Endothelial cell of hepatic sinusoid (primary cell): ENCODE measurements around the gene TPD52L1.

ENCODE experiments used
- in situ Hi-C: cut with HindIII; loops from 2 replicates; pipeline ENCODE4 v1.10.0; 2017; ENCODE audit warnings: low sequenced_read_pairs

TPD52L1 gene

DNA sequence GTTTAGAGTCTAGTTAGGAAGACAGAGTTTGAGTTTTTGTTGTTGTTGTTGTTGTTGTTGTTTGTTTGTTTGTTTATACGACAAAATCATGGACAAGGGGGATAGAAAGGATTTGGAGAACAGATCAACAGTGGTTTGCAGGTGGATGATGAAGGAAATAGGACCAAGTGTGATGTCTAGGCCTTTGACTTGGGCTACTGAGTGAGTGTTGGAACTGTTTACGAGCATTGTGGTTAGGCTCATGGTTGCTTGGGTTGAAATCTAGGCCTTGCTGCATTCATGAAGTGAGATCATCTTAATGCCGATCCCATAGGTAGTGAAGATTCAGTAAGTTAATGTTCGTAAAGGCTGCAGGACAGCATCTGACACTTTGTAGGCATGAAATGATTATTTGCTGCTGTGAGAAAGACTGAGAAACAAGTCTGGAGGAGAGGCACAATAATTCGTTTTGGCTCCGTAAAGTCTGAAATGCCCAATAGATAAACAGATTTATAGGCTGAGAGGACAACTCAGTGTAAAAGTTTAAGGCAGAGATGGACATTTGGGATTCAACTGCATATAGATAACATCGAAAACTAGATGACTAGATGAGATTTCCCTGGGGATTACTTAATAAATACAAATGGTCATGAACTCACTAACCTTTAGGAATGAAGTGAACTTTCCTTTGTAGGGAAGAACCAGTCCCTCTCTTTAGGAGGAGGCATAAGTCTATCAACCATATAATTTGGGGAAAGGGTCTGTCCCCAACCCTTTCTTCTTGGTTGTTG, 78.2 kb downstream of the TPD52L1 start:
- in situ Hi-C loops = loop anchor here (5.0 kb wide), 1 partner anchor 34 kb away; no protein-coding TSS in a partner anchor

DNA sequence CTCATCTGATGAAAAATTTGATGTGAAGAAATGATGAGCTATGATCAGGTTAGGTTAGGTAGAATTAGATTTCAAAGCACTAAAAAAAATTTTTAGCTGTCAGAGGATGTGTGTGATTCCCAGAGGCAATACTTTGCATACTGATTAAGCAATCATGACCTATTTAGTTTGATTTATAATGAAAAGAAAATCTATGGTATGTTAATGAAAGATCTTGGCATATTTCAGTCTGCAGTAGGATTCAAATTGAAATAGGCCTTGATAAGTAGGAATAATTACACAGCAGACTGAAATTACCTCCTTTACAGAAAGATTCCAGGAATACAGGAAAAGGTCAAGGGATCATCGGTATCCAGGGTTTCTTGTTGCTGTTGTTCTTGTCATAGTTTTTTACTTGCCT, 78.9 kb downstream of the TPD52L1 start:
- in situ Hi-C loops = loop anchor here (5.0 kb wide), 1 partner anchor 35 kb away; no protein-coding TSS in a partner anchor

DNA sequence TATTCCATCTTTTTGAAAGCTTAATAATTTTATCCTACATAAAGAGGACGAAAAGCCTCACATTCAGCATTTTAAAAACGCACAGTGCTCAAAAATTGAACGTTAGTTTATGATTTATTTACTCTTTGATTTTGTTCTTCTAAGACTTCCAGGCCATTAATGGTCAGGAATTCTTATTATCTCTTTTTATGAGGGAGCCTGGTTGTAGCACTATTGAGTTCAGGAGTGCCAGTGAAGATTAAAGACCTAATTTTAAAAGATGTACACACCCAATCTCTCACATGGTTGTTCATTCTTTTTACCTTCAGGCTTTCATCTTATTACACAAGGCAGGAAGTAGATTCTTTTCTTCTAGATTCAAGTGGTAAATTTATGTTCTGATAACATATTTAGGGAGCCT, 79.6 kb downstream of the TPD52L1 start:
- in situ Hi-C loops = loop anchor here (5.0 kb wide), 1 partner anchor 36 kb away; no protein-coding TSS in a partner anchor

DNA sequence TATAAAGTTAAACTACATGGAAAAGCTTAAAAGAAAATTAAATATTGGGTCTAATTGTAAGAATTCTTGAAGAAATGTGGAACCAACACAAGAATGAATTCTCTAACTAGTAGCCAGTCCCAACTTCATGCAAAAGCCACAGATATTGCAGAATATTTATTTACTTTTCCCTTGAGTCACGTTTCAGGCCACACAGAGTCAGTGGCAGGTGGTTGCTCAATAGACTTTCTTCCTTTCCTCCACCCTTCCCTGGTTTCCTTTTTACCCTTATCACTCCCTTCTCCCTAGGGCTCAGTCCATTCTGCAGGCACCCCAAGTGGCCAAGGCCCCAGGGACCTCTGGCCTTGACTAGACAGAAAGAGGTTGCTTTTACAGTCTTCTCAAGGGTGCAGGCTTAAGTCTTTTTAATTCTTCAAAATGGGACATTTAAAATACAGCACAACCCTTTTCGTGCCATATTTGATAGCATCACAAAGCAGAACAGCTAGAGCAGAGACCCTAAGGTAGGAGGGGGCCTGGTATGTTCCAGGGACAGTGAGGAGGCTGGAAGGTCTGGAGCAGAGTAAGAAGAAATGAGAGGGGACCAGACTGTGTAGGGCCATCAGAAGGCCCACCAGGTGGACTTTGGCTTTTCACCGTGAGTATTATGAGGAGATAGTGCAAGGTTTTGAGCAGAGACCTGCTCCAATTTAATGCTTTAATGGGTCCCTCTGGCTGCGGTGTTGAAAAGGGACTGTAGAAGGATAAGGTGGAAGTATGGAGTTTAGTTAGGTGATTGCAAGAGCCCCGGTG, 83.2 kb downstream of the TPD52L1 start:
- in situ Hi-C loops = no loop called here

DNA sequence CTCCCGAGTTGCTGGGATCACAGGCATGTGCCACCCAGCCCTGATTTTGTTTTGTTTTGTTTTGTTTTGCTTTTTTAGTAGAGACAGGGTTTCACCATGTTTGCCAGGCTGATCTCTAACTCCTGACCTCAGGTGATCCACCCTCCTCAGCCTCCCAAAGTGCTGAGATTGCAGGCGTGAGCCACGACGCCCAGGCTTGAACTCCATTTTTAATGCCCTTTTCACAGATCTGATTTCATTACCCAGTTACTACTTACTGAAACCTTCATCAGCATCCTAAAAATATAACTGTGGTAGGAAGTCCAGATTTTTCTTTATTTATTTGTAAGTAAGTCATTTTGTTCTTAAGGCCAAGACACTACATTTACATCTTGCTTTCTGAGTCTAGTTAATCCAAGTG, 84.2 kb downstream of the TPD52L1 start:
- in situ Hi-C loops = no loop called here

DNA sequence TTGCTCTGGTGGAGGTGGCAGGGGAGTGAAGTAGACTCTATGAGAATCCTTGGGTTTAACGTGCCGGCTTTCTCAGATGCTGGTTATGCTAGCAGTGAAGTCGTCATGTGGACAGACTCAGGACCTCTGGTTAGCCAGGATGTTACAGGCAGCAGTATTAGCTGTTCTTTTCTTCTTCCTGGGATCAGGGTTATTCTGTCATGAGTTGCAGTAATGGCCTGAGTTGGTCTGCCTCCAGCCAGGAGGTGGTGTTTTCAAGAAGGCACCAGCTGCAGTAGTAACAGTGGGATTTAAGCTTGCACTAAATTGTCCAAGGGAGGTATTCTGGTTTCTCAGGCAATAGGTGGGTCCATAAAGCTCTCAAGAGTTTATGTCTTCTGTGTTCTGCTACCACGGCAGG, 91.5 kb downstream of the TPD52L1 start:
- in situ Hi-C loops = no loop called here

DNA sequence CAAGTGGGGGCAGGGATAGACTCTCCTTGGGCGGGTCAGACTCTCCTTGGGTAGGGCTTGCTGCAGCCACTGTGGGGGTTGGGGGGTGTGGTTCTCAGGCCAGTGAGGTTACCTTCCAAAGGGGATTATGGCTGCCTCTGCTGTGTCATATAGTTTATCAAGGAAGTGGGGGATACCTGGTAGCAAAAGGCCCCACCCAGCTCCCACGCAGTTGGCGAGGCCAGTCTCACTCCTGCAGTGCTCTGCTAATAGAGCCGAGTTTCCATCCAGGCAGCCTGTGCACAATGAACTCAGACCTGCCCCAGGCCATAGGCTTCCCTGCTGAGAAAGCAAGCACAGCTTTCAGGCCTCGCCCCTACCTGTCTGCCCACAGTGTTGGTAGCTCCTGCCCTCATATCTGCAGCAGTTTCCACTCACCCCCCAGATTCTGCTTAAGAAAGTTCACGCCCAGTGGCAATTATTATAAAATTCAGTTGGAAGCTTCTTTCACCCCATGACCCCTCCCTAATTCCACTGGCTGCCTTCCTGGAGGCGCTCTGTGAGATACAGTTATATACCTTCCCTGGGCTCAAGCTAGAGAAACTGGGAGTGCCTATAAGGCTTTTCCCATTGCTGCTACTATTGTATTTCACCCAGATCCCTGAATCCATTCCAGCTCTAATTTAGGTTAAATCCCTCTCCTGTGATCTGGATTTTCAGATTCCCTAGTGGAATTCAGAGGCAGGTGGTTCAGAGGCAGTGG, 92.1 kb downstream of the TPD52L1 start:
- in situ Hi-C loops = no loop called here

DNA sequence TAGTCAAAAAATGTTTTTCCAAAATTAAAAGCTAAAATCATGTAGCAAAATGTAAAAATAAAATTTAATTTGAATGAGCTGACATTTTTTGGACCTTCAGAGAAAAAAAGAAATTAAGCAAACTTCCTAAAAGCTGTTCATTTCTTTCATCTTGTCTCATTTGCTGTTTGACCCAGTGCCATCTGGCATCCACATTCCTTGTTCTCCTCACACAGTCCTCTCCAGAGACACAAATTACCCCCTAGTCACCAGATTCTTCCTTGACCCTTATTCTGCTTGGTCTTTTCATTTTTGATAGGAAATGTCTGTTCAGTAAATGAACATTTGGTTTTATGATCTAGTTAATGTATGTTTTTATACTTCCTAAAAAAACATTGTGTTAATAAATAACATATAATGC, 93.0 kb downstream of the TPD52L1 start:
- in situ Hi-C loops = no loop called here

DNA sequence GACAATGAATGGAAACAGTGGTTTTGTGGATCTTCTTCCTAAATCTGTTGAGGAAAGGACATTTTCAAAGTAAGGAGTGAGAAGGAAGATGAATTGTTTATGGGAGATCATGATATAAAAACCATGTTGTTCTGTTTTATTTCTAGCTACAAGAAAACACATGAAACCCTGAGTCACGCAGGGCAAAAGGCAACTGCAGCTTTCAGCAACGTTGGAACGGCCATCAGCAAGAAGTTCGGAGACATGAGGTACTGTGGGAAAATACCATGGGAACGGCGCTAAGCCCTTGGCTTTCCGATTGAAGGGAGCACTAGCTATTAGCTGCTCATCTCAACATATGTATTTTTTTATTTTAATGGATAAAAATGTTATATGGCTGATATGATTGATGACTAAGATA, 94.6 kb downstream of the TPD52L1 start:
- in situ Hi-C loops = no loop called here

DNA sequence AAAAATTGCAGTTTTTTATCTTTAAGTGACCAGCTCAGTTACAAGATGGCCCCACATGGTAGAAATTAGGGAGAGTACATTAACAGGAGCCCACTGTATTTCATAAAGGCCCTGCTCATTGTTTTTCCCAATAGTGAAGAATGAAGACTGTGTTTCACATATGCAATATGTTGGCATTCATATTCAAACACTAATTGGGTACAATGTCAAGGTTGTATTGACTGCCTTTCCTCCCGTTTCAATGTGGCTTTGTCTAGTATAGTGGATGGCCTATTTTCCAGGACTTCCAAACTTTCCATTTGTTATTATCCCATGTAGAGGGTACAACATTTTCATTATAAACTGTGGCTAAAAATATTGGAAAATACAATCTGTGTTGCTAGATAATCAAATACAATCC, 96.9 kb downstream of the TPD52L1 start:
- in situ Hi-C loops = no loop called here

DNA sequence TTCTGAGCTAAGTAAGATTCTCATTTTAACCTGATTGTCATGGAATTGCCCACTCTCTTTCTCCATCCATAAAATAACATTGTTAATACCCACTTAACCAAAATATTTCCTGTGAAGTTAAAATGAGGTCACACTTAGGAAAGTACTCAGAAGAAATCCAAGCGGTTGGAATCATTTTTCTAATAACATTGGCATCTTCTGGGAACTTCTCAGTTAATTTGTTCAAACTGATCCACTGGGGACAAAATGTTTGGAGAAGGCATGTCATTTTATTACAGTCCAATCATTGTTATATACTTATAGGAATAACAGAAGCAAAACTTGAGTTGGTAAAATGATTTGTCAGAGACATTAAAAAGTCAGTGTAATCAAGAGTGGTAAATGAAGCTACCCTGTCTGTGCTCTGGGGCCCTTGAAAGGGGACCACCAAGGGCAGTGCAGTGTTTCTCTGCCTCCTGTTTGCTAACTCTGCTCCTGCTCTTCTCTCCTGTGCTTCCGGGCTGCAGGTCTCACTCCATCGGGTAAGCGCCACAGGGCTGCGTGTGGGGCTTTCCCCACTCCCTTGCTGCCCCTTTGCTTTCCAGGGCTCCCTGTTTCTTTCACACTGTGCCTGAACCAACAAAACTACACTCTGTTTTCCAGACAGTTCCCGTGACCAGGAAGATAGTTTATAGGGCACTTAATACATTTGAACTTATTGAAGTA, 98.1 kb downstream of the TPD52L1 start:
- in situ Hi-C loops = no loop called here

DNA sequence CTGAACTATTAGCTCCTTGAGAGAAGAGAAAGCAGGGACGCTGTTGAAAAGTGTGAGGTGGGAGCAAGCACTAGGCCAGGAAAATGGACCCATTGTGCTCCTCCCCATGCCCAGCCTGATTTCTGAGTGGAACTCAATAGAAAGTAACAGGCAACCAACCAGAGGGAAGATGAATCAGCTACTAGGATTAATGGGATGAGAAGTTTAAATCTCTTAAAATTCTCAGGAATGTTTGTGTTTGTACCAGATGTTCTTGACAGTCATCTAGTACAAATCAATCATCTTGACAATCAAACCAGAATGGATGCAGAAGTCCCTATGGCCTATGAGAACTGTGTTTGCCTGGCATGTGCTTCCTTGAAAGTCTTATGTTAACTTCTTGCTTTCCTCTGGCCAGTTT, 99.3 kb downstream of the TPD52L1 start:
- in situ Hi-C loops = no loop called here

DNA sequence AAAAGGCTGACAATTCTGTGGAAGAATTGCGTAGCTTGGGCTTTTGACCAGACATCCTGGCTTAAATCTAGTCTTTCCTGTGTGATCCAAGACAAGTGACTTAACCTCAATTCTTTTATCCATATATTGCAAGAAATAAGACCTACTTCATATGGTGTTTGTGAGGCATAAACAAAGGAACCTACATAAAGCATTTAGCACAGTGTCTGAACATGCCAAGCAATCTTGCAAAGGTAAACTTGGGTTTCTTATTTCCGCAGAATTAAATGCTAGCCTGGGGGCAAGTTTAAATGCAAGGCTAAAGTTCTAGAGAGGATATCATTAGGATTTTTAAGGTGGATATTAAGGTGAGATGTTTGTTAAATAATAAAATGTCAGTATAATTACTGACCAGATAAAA, 100.3 kb downstream of the TPD52L1 start:
- in situ Hi-C loops = no loop called here

DNA sequence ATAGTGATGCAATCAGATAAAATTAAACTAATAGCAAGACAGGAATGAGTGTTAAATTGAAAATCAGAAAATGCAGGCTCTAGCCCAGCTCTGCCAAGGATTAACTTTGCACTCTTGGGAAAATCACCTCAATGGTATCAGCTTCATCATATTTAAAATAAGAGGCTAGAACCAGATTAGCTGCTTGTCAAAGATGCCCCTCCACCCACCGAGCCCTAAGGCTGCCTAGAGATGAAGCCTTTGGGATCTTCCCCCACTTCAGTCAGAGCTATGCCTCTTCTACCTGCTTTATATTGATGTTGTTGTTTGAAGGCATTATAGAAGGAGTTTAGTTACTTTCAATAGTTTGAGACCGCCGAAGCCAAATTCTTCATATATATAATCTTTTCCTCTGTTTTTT, 100.7 kb downstream of the TPD52L1 start:
- in situ Hi-C loops = no loop called here

DNA sequence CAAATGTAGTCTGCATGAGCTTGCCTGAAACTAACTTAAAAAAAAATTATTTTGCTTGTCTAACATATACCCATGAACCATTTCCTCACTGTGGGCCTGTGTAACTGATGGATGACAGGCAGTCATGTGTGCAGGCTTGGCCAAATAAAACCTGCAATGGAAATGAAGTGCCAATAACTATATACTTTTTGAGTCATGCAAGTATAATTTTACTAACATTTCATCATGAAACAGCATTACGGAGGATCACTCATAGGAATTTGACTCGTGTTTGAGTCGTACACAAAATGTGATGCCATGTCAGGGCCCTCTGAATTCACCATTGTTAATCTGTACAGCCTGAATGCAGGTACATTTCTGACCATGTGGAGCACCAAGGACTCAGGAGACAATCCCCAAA, 101.6 kb downstream of the TPD52L1 start:
- in situ Hi-C loops = no loop called here

DNA sequence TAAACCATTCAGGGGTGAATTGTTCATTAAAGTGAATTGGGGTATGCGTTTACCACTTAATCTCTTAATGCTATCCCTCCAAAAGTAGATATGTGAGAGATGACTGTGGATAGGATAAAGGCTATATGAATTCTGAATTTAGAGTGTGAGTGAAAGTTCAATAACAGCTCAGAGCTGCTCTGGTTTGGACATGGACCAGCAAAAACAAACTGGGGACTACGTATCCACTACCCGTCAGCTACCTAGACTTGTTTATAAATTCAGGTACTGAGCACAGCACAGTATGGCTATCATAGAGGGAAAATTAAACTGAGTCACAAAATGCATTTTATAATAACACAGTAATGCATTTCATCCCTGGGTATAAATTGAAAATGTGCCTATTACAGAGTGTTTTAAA, 103.8 kb downstream of the TPD52L1 start:
- in situ Hi-C loops = no loop called here

DNA sequence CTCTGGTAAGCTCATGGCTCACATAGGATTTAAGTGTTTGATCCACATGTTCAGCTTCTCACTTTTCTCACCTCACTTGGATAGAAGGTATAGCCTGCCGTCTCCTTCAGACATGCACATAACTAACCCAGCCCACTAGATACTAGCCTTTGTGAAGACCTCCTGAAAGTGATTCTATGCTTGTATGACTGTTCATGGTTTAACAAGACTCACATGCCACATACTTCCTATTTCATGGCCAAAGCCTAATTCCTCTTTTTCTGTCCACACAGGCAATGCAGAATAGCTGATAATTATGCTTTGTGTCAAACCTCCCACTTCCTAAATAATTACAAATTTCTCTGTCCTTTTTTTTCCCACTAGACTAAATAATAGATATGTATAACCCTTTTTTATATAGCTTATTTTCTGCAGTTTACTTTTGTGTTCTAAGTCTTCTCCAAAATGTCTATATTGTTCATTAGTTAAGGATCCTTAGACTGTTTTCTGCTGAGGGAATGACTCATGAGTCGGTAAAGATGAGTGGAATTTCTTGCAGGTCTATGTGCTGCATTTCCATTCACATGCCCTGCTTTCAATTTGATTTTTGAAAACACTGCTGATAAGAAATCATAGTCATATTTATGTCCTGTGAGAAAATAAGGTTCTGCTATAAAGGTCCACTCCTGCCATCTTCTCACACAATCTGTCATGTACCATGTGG, 105.2 kb downstream of the TPD52L1 start:
- in situ Hi-C loops = no loop called here

DNA sequence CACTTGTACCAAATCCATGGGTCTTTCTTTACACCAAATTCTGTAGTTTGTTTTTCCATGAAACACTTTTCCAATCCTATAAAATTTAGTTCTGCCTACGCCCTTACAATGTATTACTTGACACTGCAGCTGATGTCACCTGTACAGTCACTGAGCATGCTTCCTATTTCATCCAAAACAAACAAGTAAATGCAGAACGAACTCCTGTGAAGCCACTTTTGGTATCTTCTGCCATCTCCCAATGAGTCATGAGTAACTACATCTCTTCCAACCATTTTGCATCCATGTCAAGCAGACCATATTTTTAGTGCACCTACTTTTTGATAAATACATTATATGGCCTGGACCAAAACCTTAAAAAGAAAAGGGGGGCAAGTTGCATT, 105.8 kb downstream of the TPD52L1 start:
- in situ Hi-C loops = no loop called here

DNA sequence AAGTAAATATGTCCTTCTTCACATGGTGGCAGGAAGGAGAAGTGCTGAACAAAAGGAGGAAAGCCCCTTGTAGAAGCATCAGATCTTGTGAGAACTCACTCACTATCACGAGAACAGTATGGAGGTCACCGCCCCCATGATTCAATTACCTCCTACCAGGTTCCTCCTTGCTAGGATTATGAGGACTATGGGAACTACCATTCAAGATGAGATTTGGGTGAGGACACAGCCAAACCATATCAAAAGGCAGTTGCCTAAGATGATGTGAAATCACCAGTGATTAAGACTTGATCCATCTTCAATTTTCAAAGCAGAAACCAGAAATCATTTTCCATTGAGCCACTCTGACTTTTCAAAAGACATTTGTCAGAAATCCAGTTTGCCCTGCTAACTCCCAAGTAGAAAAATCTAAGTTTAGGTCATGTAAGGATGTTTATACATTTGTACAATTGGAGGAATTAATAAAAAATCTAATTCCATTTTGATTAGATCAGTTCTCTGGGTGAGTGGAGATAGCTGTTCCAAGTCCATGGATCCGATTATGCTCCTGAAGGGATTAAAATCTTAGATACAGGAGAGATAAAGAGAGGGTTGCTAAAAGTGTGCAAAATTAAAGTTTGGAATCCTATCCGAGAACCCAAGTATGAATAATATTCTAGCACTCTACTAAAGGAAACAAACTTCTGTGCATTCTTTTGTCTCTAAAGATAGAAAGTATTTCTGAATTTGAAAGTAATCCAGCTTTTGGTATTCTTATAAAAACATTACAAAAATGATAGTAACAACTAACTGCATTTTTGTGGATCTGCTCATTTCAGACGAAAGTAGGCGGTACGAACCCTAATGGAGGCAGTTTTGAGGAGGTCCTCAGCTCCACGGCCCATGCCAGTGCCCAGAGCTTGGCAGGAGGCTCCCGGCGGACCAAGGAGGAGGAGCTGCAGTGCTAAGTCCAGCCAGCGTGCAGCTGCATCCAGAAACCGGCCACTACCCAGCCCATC, 108.7 kb downstream of the TPD52L1 start:
- in situ Hi-C loops = no loop called here
